Activated CD8-positive, alpha-beta memory T cell treated with anti-CD3 and anti-CD28 coated beads, Interleukin-2, amount 50 U/mL, for 24 hours (primary cell): ENCODE measurements around the gene SLC8A1.

Experiments
- DNase-seq: peaks from one replicate; pipeline ENCODE4 v3.0.0-alpha.2; 2020; ENCODE audit errors: extremely low read depth

Gene SLC8A1

DNA sequence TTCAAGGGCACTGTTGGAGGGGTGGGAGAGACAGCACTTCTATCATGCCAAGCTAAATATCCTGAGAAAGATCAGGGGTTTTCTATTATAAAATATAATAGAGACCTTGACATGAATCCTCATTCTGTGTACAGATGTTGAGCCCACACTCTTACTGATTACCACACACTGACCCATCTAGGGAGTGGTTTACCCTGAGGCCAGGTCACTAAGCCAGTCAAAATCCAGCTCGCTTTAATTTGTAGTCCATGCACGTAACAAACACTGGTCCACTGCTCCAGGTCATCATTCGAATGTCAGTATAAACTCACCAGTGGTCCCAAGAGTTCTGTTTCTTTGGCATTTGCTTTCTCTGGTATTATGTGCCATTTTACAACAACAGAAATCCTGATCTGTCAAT is 96.4 kb downstream of the SLC8A1 start:
- DNase-seq = no peak

DNA sequence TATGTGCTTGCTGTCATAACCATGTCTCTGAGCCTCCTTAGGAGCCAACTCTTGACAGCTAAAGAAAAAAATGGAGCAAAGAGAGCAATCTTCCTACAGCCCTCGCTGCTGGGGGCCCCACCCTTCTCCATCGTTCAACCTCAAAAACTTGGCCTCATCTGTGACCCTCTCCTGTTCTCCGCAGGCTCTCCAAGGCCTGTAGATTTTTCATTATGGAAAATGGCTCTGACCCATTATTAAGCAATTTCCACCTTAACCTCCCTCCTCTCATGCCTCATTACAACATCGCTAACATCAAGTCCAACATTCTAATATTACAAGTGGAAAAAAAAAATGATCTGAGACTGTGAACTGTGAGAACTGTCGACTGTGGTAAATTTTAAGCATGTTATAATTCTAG is 98.7 kb downstream of the SLC8A1 start:
- DNase-seq = no peak

DNA sequence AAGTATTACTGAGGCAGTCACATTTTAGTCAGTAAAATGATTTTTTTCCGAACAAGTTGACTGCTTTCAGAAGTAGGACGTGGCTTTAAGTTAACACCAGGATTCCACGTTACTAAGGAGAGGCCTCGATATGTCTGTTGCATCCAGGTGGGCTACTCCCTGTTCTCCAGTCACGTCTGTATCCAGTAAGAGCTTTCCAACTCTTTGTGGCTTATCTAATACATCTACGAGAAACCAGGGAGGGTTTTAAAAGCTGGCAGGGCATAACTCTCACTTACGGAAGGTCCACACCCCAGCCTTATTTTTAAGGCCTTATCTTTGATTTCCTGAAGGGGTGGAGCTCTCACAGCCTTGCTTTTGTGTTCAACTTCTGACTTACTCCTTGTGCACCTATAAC is 99.2 kb downstream of the SLC8A1 start:
- DNase-seq = no peak

DNA sequence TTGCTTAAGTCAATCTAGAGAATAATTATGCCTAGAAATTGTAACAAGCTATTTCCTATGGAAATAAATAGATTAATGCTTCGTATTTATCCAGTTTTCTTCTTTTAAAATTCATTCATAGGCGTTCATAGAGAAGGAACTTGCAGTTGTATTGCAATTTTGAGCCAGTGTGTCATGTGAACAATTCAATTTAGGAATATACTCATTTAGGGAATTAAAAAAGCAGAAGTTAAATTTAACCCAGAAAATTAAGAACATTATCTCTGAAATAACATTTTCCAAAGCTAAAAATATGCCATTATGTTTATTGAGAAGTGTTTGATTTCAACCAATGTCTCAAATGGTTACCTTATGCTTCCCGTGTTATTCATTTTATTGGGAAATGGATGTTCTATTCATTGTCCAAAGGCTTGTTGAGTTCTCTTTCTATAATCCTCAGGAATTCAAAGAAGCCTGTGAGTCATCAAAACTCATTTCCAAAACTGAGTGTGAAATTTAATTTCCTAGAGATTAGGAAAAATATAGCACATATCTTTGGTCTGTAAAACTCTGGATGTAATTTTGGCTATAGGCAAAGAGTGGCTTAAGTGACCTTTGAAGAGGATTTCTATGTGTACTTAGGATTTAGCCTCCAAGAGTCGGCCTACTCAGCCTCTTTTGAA is 99.7 kb downstream of the SLC8A1 start:
- no peak for DNase-seq

DNA sequence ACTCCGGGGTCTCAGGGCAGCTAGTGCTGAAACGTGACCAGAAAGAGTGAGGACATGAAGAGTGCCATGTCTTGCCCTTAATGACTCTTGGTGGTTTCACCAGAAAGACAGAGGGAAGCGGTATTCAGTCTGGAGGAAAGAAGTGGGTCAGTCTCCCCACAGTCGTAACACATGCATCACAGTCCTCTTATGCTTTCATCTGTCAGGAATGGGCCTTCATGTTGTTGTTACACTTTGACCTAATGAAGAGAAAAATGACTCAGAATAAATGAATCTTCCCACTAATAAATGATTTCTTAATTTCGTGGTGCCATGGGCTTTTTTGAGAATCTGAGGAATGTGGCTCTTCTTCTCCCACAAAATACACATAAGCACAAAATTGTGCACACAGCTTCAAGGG is 103.2 kb downstream of the SLC8A1 start:
- DNase-seq = no peak

DNA sequence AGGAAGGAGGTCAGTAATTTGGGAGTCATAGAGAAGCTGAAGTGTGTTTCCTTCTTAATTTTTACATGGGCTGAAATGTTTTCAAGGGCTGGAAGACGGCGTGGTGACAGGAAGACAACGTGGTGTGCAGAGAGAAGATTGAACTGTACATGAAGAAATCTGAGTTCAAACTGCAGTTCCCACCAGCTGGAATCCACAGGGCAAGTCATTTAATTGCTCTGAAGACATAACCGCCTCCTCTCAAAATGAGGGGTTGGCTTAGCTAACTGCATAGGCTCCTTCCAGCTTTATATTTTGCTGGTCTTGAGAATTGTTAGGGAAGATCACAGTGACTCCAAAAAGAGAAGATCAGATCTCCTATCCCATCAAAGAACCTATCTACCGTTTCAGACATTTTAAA is 103.9 kb downstream of the SLC8A1 start:
- no peak for DNase-seq

DNA sequence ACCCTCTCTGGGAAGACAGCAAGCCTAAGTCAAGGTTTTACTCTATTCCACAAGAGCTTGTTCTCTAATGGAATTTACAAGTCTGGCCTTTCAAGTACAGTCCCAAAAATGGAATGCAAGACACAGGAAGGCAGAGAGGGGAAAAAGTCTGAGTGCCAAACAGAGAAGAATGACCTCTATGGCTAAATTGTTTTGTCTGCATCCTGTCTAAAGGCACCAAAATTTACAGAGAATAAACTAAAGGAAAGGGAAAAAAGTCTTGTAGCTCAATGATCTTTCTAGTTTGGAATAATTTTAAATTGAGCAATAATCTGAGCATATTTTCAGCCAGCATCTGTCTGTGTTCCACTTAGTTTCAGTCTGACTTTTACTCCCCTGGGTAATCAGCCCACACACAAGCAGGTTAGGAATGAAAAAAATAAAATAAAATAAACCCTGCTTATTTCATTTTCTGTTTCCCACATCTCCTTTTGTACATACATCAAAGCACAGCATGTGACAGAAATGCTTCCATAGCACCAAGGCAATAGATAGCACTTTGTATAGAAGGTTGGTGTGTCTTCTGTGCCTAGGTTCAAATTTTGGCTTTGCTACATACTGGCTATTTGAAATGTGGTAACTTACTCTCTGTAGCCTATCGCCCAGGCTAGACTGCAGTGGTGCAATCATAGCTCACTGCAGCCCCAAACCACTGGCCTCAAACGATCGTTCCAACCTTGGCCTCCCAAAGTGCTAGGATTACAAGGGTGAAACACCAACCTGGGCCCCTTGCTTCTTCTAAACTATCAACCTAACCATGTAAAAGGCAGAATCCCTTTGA is 105.1 kb downstream of the SLC8A1 start:
- no peak for DNase-seq

DNA sequence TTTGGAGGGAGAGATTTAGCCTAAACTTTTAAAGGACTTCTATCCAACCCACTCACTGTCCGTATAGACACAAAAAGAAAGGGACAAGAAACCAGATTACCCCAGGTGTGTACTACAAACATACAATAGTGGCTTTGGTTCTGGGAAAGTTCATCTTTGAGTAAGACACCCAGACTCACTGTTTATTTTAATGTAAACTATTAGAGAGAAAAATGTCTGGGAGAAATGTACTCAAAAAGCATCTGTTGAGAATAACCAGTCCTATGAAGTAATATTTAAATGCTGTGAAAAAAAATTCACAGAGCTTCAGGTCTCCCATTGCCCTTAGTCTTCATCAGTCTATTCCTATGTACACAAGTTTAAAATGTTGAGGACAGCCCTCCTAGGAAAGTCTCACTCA is 107.5 kb downstream of the SLC8A1 start:
- DNase-seq = no peak

DNA sequence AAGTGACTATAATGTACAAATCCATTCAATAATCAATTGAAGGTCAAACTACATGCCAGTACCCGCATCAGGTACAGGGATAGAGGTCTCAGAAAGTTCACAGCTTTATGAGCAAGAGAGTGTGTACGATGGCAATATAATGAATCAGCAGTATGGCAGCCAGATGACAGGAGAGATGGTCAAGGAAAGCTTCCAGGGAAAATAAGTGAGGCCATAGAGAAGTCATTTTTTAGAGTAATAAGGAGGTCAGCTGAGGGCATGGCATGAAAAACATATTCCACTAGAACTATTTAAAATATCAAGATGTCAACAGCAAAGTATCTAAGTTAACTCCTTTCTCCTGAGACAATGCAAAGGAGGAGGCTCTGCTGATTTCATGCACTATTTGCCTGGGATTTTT is 108.0 kb downstream of the SLC8A1 start:
- DNase-seq = no peak

DNA sequence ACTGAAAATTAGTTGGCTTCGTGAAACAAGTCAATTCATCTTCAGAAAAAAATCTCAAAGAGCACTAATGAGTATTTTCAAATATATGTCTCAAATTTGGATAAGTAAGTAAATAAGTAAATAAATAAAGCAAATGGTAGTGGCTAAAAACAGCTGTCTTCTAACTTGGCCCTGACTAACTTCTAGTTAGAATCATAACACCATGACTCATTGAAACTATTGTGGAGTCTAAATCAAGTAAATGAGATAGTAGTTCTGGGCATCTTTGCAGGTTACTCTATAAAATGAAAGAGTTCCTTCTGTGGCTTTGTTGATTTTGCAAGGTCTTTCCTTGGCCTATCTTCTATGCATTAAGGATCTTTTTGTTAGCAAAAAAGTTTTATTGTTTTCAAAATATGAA is 110.7 kb downstream of the SLC8A1 start:
- DNase-seq = no peak

DNA sequence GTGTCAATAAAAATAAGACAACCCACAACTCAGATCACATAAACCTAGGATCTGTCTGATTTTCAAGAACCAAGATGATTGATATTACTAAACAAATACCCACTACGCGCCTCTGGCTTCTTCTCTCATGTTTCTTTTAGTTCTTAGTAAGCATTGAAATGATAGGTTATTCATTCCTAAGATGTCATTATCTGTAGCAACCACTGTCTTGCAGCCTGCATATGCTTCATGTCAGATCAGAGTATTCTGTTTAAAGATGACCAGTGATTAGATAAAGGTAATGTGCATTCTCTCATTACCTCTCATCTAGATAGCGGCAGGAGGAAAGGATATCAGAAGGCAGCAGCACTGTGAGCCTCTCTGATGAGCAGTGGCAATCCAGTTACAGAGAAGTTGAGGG is 112.9 kb downstream of the SLC8A1 start:
- no peak for DNase-seq

DNA sequence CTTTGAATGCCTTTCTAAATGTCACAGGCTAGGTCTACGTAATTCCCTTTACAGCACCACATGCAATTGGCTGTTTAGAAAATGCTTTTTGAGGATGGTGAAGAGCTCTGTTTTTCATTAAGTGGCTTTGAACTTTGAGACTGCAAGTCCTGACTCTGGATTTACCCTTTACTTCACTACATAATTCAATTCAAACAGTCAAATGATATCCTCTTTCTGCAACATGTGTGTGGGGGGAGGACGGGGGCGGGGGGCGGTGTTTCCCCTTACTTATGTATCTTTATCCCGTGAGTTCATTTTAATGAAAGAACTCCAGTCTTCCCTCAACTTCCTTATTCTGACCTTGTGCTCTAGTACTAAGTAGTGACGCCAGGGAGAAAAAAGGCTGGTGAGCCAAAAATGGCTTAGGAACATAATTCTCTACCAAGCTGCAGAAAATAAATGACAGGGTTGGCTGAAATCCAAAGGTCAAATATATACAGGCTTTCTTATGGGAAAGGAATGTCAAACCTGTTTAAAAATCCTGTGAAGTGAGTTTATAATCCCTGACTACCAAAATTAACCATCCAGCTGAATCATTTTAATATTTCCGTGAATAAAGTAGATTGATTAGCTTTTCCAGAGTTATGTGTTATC is 119.6 kb downstream of the SLC8A1 start:
- no peak for DNase-seq

DNA sequence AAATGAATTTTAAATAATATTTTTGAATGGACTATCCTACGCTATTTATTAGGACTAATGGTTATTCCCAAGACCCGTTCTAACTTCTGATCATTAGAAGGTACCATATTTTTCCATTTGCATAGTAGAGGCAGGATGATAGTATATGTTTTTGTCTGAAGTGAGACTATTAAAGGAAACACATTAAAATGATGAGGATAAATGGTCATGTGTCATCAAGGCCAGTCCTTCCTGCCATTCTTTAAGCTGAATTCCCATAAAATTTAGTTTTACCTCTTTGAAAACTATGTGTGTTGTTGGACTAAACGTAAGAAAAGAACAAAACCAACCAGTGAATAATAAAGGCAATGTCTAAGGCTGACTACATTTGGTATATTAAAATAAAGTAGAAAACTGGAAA is 121.8 kb downstream of the SLC8A1 start:
- DNase-seq = no peak

DNA sequence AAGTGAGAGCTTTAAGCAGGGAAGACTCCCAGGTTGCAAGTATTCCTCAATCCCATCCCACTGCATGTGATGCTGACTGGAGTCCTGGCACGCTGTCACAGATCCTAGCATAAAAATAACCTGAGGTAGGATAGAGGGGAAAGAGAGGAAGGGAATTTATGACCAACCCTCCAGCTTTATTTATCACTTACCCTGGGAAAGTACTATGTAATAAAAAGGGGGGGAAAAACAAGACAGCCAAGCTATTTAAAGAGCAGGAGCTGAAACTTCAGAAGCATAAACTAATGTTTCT is 122.2 kb downstream of the SLC8A1 start:
- DNase-seq = no peak

DNA sequence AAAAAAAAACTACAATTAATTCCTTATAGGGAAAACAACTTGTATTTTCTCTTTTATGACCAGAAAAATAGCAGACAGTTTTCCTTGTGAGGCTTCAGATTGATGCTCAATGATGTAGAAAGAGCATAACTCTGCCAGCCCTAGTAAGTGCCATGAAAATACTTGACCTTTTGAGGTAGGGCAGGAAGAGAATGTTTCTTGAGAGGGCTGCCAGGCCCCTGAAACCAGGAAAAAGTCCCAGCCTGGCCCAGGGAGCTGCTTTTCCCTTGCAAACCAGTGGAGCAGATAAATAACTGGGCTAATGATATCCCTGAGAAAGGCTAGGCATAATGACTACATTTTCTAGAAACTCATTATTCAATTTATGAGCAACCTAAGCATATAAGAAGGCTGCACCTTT is 126.8 kb downstream of the SLC8A1 start:
- no peak for DNase-seq

DNA sequence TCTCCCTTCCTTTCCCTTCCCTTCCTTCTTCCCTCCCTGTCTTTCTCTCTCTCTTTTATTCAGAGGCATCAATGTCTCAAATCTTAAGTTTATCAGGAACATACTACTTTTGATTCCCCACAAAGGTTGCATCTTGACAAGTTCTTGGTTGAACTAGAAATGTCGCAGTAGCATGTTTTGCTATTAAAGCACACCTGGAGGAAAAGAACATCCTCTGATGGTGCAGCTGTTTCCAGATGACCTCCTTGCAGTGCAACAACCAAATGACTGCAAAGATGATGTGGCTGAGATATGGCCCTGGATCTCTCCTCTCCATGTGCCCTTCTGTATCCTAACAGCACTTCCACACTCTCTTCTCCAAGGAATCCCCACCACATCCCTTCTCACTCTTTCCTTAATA is 127.2 kb downstream of the SLC8A1 start:
- no peak for DNase-seq

DNA sequence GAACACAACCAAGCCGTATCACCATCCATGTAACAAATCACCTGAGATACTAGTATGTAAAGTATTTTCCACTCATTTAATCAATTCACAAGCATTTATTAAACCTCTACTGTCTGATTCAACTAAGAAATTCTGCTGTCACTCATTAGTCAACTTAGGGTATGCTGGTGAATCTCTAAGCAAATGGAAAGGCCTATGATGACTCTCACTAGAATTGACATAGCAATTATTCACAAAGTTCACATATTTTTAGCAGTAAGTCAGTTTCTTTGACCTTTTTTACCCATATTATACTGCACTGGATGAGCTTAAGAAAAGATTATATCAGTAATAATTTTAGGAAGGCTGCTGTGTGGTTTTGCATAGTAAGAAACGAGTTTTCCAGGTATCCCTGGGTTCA is 130.1 kb downstream of the SLC8A1 start:
- no peak for DNase-seq

DNA sequence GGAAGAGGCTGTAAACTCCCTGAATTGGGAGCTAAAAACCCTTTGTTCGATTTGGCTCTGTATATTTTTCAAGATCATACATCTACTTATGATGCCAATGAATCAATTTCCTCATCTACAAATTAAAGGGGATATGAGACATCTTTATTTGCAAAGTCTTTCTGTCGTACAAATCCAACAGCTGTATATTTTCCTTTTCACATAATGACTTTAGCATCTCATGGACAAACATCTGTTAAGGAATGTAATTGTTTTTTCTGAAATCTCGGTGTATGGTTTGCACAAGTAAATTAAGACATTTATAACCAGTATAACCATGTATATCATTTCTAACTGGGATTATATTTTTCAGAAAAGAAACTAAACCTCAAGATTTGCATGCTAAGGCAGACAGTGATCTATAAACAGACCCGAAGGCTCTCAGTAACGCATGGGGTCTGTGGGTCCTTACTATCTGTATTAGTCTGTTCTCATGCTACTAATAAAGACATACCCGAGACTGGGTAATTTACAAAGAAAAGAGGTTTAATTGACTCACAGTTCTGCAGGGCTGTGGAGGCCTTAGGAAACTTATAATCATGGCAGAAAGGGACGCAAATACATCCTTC is 130.8 kb downstream of the SLC8A1 start:
- DNase-seq = no peak

DNA sequence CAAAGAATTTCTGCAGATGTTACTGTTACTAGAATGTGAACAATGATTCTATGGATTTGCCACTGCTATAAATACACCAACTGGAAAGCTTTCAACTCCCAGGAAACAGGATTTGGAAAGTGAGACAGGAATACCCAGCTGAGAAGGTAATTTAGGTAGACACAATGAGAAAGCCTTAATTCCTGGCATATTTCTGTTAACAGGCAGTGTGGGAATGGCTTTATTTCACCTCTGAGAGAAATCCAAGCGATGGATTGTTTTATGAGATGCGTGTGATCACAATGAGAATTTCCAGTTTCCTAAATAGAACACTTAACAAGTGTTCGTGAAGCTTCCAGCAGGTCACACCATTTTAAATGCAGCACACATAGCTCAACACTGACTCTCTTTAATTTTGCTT is 133.0 kb downstream of the SLC8A1 start:
- DNase-seq = no peak

DNA sequence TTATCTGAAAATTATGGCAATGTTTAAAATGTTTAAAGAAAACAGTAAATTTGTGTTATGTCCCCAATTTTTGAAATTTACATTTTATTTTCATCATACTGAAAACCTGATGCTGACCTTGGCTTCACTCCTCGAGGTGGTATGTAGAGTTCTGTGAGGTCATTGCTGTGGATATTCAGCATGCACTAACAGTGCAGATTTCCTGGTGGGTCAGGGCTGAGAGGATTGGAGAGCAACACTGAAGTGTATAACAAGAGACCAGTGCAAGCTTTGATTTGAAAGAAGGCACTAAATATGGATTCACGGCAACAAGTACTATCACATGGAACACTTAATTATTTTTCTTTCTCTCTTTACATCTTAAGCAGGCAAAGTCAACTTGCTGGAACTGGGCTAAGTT is 134.1 kb downstream of the SLC8A1 start:
- no peak for DNase-seq

DNA sequence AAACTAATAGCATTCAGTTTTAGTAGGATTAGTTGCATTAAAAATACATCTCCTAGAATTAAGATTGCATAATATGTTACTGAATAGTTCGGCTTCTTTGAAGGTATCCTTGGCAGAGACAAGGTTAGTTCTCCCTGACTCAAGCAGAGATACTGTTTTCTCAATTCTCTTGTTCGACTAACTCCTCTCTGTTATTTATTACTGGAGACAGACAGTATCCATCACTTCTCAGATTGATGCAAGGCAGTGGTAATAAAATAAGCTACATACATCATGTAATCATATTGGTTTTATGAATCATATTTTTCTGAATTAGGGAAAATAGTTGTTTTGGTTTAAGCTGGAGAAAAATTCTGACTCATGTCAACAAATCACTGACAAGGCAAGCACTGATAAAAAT is 134.8 kb downstream of the SLC8A1 start:
- DNase-seq = no peak

DNA sequence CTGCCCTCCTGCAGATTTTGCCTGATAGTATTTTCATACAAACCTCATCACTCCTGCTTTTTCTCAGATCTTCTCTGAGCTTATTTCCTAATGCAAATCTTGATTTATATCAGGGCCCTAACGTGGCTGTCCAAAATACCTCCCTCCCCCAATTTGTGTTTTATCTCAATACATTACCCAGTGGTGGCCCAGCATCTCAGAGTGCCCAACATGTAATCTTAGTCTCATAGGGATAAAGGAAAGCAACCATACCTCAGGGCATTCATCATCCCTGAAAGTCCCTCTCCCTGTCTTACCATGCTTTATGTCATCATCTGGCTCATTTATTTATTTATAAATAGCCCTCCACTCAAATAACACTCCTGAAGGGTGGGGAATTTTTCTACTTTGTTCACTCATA is 135.3 kb downstream of the SLC8A1 start:
- DNase-seq = no peak

DNA sequence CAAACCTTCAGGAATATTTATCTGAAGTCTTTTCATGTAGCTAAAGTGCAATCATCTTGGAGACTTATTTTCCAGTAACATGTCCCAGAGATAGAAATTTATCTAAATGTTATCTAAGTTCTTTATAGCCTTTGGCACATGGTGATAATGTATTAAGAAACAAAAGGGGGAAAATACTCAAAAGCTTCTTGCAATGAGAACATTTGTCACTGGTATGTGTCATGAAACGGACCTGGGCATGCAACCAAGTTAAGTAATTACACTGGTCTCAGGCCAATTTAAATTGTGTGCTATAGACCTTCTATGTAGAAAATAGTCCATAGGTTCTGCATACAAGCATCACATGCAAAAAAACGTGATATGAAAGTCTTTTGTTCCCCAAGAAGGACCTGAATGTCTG is 136.2 kb downstream of the SLC8A1 start:
- DNase-seq = no peak
